ENCODE results near the gene KCNQ1.

DNA sequence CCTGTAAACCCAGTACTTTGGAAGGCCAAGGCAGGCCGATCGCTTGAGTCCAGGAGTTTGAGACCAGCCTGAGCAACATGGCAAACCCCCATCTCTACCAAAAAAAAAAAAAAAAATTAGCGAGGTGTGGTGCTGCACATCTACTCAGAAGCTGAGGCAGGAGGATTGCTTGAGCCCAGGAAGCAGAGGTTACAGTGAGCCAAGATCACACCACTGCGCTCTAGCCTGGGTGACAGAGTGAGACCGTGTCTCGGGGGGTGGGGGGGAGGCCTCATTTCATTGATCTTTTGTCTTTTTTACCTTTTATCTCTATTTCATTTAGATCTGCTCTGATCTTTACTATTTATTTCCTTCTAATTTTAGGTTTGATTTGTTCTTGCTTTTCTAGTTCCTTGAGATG, 203.1 kb downstream of the KCNQ1 start:
- TF ChIP-seq, protein P1, sequence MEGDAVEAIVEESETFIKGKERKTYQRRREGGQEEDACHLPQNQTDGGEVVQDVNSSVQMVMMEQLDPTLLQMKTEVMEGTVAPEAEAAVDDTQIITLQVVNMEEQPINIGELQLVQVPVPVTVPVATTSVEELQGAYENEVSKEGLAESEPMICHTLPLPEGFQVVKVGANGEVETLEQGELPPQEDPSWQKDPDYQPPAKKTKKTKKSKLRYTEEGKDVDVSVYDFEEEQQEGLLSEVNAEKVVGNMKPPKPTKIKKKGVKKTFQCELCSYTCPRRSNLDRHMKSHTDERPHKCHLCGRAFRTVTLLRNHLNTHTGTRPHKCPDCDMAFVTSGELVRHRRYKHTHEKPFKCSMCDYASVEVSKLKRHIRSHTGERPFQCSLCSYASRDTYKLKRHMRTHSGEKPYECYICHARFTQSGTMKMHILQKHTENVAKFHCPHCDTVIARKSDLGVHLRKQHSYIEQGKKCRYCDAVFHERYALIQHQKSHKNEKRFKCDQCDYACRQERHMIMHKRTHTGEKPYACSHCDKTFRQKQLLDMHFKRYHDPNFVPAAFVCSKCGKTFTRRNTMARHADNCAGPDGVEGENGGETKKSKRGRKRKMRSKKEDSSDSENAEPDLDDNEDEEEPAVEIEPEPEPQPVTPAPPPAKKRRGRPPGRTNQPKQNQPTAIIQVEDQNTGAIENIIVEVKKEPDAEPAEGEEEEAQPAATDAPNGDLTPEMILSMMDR (conservative IDR thresholded peaks at IDR 0.05; ENCODE audit: low read depth in 2 of 2) = no peak
- TF ChIP-seq EZH2phosphoT487 (IDR thresholded peaks at IDR 0.05; ENCODE audit: unreplicated experiment) (no peak), POLR2AphosphoS5 (IDR thresholded peaks at IDR 0.05; ENCODE audit: low read depth) (no peak), CREB1 (CRISPR knock-in tag; IDR thresholded peaks at IDR 0.05; ENCODE audit: low read depth) (no peak), ZNF331 (CRISPR knock-in tag; IDR thresholded peaks at IDR 0.05; ENCODE audit: low read depth) (no peak), EZH2 (IDR thresholded peaks at IDR 0.05; ENCODE audit: low read depth, unreplicated experiment) (no peak), STAT1 (IDR thresholded peaks at IDR 0.05; ENCODE audit: unreplicated experiment) (no peak), NANOG (IDR thresholded peaks at IDR 0.05; ENCODE audit: borderline replicate concordance) (no peak), JUNB (IDR thresholded peaks at IDR 0.05; ENCODE audit: unreplicated experiment) (no peak)
- TF ChIP-seq, protein P2, sequence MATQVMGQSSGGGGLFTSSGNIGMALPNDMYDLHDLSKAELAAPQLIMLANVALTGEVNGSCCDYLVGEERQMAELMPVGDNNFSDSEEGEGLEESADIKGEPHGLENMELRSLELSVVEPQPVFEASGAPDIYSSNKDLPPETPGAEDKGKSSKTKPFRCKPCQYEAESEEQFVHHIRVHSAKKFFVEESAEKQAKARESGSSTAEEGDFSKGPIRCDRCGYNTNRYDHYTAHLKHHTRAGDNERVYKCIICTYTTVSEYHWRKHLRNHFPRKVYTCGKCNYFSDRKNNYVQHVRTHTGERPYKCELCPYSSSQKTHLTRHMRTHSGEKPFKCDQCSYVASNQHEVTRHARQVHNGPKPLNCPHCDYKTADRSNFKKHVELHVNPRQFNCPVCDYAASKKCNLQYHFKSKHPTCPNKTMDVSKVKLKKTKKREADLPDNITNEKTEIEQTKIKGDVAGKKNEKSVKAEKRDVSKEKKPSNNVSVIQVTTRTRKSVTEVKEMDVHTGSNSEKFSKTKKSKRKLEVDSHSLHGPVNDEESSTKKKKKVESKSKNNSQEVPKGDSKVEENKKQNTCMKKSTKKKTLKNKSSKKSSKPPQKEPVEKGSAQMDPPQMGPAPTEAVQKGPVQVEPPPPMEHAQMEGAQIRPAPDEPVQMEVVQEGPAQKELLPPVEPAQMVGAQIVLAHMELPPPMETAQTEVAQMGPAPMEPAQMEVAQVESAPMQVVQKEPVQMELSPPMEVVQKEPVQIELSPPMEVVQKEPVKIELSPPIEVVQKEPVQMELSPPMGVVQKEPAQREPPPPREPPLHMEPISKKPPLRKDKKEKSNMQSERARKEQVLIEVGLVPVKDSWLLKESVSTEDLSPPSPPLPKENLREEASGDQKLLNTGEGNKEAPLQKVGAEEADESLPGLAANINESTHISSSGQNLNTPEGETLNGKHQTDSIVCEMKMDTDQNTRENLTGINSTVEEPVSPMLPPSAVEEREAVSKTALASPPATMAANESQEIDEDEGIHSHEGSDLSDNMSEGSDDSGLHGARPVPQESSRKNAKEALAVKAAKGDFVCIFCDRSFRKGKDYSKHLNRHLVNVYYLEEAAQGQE (IDR thresholded peaks at IDR 0.05; ENCODE audit: unreplicated experiment) = no peak
- TF ChIP-seq, protein P3, sequence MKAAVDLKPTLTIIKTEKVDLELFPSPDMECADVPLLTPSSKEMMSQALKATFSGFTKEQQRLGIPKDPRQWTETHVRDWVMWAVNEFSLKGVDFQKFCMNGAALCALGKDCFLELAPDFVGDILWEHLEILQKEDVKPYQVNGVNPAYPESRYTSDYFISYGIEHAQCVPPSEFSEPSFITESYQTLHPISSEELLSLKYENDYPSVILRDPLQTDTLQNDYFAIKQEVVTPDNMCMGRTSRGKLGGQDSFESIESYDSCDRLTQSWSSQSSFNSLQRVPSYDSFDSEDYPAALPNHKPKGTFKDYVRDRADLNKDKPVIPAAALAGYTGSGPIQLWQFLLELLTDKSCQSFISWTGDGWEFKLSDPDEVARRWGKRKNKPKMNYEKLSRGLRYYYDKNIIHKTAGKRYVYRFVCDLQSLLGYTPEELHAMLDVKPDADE (IDR thresholded peaks at IDR 0.05) = no peak

Data from GM23338 (cell line).